ENCODE results near the gene PDCD6IP.

PDCD6IP gene

DNA sequence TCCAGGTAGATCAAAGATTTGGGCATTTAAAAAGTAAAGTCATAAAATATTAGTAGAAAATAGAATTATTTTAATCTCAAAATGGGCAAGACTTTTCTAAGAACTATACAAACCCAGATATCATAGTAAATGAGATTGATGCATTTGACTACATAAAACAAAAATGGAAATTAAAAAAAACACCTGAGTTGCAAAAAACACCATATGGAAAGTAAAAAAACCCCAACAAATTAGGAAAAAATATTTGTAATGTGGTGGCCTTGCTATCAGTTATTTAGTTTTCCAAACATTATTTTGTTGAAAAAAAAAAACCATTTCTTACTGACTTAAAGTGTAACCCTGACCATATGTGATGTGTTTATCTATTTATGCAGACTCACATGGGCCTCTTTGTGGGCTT is 97.2 kb downstream of the PDCD6IP start:
- H3K27ac ChIP-seq, result no peak overlapping the region
- TF ChIP-seq ZFX (IDR thresholded peaks at IDR 0.05), result no peak
- no peak for TF ChIP-seq CTCF (conservative IDR thresholded peaks at IDR 0.05)

- TF ChIP-seq ZFX (IDR thresholded peaks at IDR 0.05) (no peak), CTCF (conservative IDR thresholded peaks at IDR 0.05) (no peak)
- no peak overlapping the region for H3K27ac ChIP-seq
These were observed 98.9 kb downstream of the PDCD6IP start for GRCh38 chr3:33897306-33897705.

GRCh38 chr3:33898901-33899300 is 100.5 kb downstream of the PDCD6IP start:
- TF ChIP-seq CTCF (conservative IDR thresholded peaks at IDR 0.05), result no peak
- no peak for TF ChIP-seq ZFX (IDR thresholded peaks at IDR 0.05)
- H3K27ac ChIP-seq, result no peak overlapping the region

- TF ChIP-seq CTCF (conservative IDR thresholded peaks at IDR 0.05) (no peak), ZFX (IDR thresholded peaks at IDR 0.05) (no peak)
- H3K27ac ChIP-seq, result no peak overlapping the region
These were observed 102.0 kb downstream of the PDCD6IP start for GRCh38 chr3:33900440-33900808.

GRCh38 chr3:33900809-33901505 is 102.5 kb downstream of the PDCD6IP start:
- TF ChIP-seq CTCF (conservative IDR thresholded peaks at IDR 0.05) (no peak), ZFX (IDR thresholded peaks at IDR 0.05) (no peak)
- no peak overlapping the region for H3K27ac ChIP-seq

DNA sequence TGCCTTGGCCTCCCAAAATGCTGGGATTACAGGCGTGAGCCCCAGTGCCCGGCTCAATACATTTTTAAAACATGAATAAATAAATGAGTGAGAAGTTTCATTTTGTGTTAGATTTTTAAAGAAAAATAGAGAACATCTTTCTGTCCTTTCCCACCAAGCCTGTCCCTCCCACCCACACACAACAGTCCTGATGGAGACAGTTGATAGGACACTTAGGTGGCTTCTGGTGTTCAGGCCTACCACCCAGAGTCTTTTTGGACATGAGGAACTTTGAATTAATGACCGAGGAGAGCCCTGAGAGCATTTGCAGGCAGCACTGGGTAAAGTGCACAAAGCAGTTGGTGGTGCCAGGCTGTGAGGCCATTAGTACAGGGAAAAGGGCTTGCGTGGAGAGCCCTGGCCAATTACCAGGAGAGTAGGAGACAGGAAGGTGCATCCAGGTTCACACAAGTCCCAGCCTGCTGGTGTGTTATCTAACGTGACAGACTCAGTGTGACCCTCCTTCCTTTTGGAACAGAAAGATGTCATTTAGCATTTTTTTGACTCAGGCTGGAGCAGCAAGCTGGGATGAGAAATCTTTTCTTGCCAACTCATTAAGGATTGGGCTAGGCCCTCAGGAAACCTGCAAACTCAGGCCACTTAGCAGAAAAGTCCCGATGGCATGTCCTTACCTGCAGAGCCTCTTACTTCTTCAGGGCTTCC is 103.6 kb downstream of the PDCD6IP start:
- no peak for TF ChIP-seq CTCF (conservative IDR thresholded peaks at IDR 0.05)
- H3K27ac ChIP-seq, result no peak overlapping the region

DNA sequence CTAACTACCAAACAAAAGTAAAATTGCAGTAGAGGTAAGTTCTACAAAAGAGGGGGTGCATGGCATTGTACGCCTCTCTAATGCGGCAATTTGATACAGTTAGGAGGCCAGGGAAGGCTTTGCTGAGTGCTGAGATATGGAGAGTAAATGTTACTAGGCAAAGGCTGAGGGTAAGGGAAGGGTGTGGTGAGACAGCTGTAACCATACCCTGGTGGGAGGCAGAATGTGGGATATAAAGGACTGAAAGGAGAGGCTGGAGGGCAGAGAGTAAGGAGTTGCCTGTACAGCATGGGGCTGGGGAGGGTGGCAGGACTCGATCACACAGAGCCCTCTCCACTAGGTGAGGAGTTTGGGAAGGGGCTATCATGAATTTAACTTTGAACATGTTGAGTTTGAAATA is 106.3 kb downstream of the PDCD6IP start:
- no peak overlapping the region for H3K27ac ChIP-seq
- TF ChIP-seq CTCF (conservative IDR thresholded peaks at IDR 0.05), result no peak
- TF ChIP-seq ZFX (IDR thresholded peaks at IDR 0.05), result no peak
